ENCODE data around the gene MMP20.

GRCh38 chr11:102613450-102613849, 11.7 kb downstream of the MMP20 start:
- TF ChIP-seq POLR2A (IDR thresholded peaks at IDR 0.05), result no peak
- TF ChIP-seq, protein P1, sequence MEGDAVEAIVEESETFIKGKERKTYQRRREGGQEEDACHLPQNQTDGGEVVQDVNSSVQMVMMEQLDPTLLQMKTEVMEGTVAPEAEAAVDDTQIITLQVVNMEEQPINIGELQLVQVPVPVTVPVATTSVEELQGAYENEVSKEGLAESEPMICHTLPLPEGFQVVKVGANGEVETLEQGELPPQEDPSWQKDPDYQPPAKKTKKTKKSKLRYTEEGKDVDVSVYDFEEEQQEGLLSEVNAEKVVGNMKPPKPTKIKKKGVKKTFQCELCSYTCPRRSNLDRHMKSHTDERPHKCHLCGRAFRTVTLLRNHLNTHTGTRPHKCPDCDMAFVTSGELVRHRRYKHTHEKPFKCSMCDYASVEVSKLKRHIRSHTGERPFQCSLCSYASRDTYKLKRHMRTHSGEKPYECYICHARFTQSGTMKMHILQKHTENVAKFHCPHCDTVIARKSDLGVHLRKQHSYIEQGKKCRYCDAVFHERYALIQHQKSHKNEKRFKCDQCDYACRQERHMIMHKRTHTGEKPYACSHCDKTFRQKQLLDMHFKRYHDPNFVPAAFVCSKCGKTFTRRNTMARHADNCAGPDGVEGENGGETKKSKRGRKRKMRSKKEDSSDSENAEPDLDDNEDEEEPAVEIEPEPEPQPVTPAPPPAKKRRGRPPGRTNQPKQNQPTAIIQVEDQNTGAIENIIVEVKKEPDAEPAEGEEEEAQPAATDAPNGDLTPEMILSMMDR (IDR thresholded peaks at IDR 0.05), result no peak
